OCI-LY7 (cell line): ENCODE results near the gene OR10C1. TPM values are rescaled to one million over a fixed set of nuclear protein-coding genes. Genes with fewer than 3 reads are reported as not detected.

ENCODE experiments used
- BruUV-seq: library from RNA; stranded (reverse); fragments of 400-500 nt; replicated peaks from 2 replicates; lab custom pipeline; 2021; lab: Mats Ljungman, UMichigan
- CTCF ChIA-PET: fragments of 300-600 bp; sonication (Branson Sonifier 250); formaldehyde crosslinking; loops from one replicate; lab custom pipeline; 2022; ENCODE audit warnings: antibody characterized with exemption; ENCODE audit not compliant: unreplicated experiment; lab: Charles Lee
- POLR2A ChIA-PET: fragments of 300-600 bp; sonication (Branson Sonifier 250); formaldehyde crosslinking; loops from one replicate; lab custom pipeline; 2022; ENCODE audit warnings: antibody characterized with exemption; lab: Charles Lee
- DNase-seq: peaks from one replicate; pipeline ENCODE4 v3.0.0-alpha.2; 2015; ENCODE audit warnings: low spot score
- H2AFZ ChIP-seq: fragments of 200-600 bp; sonication (generic), shearing (Covaris generic); 2 replicates; pipeline ENCODE4 v1.6.1; 2014; ENCODE audit warnings: mild to moderate bottlenecking, antibody characterized with exemption, low read length, moderate library complexity
- H3K27ac ChIP-seq: fragments of 200-600 bp; sonication (generic); 2 replicates; pipeline ENCODE4 v1.5.1; 2014; ENCODE audit warnings: mixed run types, low read depth, mild to moderate bottlenecking, moderate library complexity, low read length, inconsistent platforms; ENCODE audit not compliant: poor library complexity, severe bottlenecking
- H3K36me3 ChIP-seq: fragments of 200-600 bp; sonication (generic); 2 replicates; pipeline ENCODE4 v1.6.1; 2014; ENCODE audit warnings: mild to moderate bottlenecking, antibody characterized with exemption, low read length, moderate library complexity, mixed read lengths; ENCODE audit not compliant: insufficient read depth
- H3K4me1 ChIP-seq: fragments of 200-600 bp; sonication (generic); 2 replicates; pipeline ENCODE4 v1.5.1; 2014; ENCODE audit warnings: mild to moderate bottlenecking, low read length; ENCODE audit not compliant: insufficient read depth, poor library complexity, severe bottlenecking
- H3K4me2 ChIP-seq: fragments of 200-600 bp; sonication (generic); 2 replicates; pipeline ENCODE4 v1.6.1; 2014; ENCODE audit warnings: mild to moderate bottlenecking, low read length
- H3K4me3 ChIP-seq: fragments of 200-600 bp; sonication (generic); 2 replicates; pipeline ENCODE4 v1.5.1; 2014; ENCODE audit warnings: mild to moderate bottlenecking, low read depth, low read length; ENCODE audit not compliant: poor library complexity, severe bottlenecking
- H3K79me2 ChIP-seq: fragments of 200-600 bp; sonication (generic); 2 replicates; pipeline ENCODE4 v1.6.1; 2016; ENCODE audit warnings: low read depth, mild to moderate bottlenecking, low read length, moderate library complexity, mixed read lengths; ENCODE audit not compliant: insufficient read depth
- H3K9me2 ChIP-seq: fragments of 200-600 bp; sonication (generic); 2 replicates; pipeline ENCODE4 v1.6.1; 2016; ENCODE audit warnings: mild to moderate bottlenecking, low read length, mixed read lengths; ENCODE audit not compliant: insufficient read depth
- H3K9me3 ChIP-seq: fragments of 200-600 bp; sonication (generic); 2 replicates; pipeline ENCODE4 v1.6.1; 2014; ENCODE audit warnings: mild to moderate bottlenecking, mixed run types, low read length, mixed read lengths
- H4K20me1 ChIP-seq: fragments of 200-600 bp; sonication (generic); 2 replicates; pipeline ENCODE4 v1.6.1; 2014; ENCODE audit warnings: mild to moderate bottlenecking, antibody characterized with exemption, low read length, moderate library complexity, mixed read lengths; ENCODE audit not compliant: insufficient read depth
- CTCF ChIP-seq: fragments of 200-600 bp; sonication (generic); conservative IDR thresholded peaks from 2 replicates; pipeline ENCODE4 v1.5.1; 2014; ENCODE audit warnings: mild to moderate bottlenecking, antibody characterized with exemption, low read length, moderate library complexity, mixed read lengths
- EZH2phosphoT487 ChIP-seq: fragments of 200-600 bp; sonication (generic); IDR thresholded peaks from 2 replicates; pipeline ENCODE4 v1.6.1; 2018; ENCODE audit warnings: low read depth, borderline replicate concordance, mild to moderate bottlenecking, mixed run types, antibody characterized with exemption, low read length, moderate library complexity, mixed read lengths
- intact Hi-C: fragments of 100-400 bp; cut with micrococcal nuclease; formaldehyde crosslinking; loops from one replicate; pipeline ENCODE4 v1.10.0; 2022; ENCODE audit not compliant: unreplicated experiment
- total RNA-seq, 2 experiments: library from RNA; depleted of rRNA in 1 of 2; stranded (reverse); fragments of >200 nt in 1 of 2; shearing (Covaris generic) in 1 of 2; gene quantifications; 2 replicates each; pipeline ENCODE4 v1.2.3, GENCODE V29; 2014 to 2022

OR10C1 gene
- total RNA-seq, 2 experiments from 2014 or later, result not detected

GRCh38 chr6:29477923-29478450 lies 38.9 kb downstream of the OR10C1 start:
- no peaks in the 10 kb centered on the region for H3K9me2 ChIP-seq
- TF ChIP-seq EZH2phosphoT487 (no peak), CTCF (no peak)
- intact Hi-C loops, result no loop called here
- ChIA-PET CTCF (no interaction called here), POLR2A (no interaction called here)
- no peaks in the 10 kb centered on the region for H3K79me2 ChIP-seq
- no peak overlapping the region for H3K4me2 ChIP-seq
- H3K4me3 ChIP-seq, result no peak overlapping the region
- no peak overlapping the region for H3K27ac ChIP-seq
- H4K20me1 ChIP-seq, result no peaks in the 10 kb centered on the region
- H3K36me3 ChIP-seq, result no peaks in the 10 kb centered on the region
- H3K4me1 ChIP-seq, result no peaks in the 10 kb centered on the region
- no TSS peak for BruUV-seq
- no peak for DNase-seq
- H3K9me3 ChIP-seq, result no peaks in the 10 kb centered on the region
- no peak overlapping the region for H2AFZ ChIP-seq

- no TSS peak for BruUV-seq
- no peak overlapping the region for H3K27ac ChIP-seq
- H3K4me1 ChIP-seq, result no peaks in the 10 kb centered on the region
- H3K9me2 ChIP-seq, result no peaks in the 10 kb centered on the region
- intact Hi-C loops, result no loop called here
- no peak overlapping the region for H3K4me3 ChIP-seq
- H3K36me3 ChIP-seq, result no peaks in the 10 kb centered on the region
- ChIA-PET CTCF (no interaction called here), POLR2A (no interaction called here)
- H2AFZ ChIP-seq, result no peak overlapping the region
- DNase-seq, result no peak
- H4K20me1 ChIP-seq, result no peaks in the 10 kb centered on the region
- no peak overlapping the region for H3K4me2 ChIP-seq
- TF ChIP-seq CTCF (no peak), EZH2phosphoT487 (no peak)
- no peaks in the 10 kb centered on the region for H3K9me3 ChIP-seq
- H3K79me2 ChIP-seq, result no peaks in the 10 kb centered on the region
Measured at GRCh38 chr6:29478740-29479139, 39.6 kb downstream of the OR10C1 start.

- H3K27ac ChIP-seq, result no peak overlapping the region
- no peaks in the 10 kb centered on the region for H3K4me1 ChIP-seq
- H3K36me3 ChIP-seq, result no peaks in the 10 kb centered on the region
- no TSS peak for BruUV-seq
- ChIA-PET POLR2A (no interaction called here), CTCF (no interaction called here)
- TF ChIP-seq EZH2phosphoT487, result no peak
- no peak for TF ChIP-seq CTCF
- no peak for DNase-seq
- H3K4me2 ChIP-seq, result no peak overlapping the region
- intact Hi-C loops, result no loop called here
- H3K9me2 ChIP-seq, result no peaks in the 10 kb centered on the region
- no peaks in the 10 kb centered on the region for H3K79me2 ChIP-seq
- H3K4me3 ChIP-seq, result no peak overlapping the region
- no peak overlapping the region for H2AFZ ChIP-seq
- H3K9me3 ChIP-seq, result no peaks in the 10 kb centered on the region
- no peaks in the 10 kb centered on the region for H4K20me1 ChIP-seq
Measured at GRCh38 chr6:29479560-29479959, 40.5 kb downstream of the OR10C1 start.
